OCI-LY3 (cell line): ENCODE results near the gene SNURF.

Source experiments
- H2AFZ ChIP-seq: fragments of 200-600, 300-600 bp; shearing (Covaris generic); 2 replicates; pipeline ENCODE4 v1.6.0; 2014; ENCODE audit warnings: antibody characterized with exemption, low read depth, low read length
- H3K27ac ChIP-seq: fragments of 200-600, 300-600 bp; sonication (generic); 2 replicates; pipeline ENCODE4 v1.5.1; 2014; ENCODE audit warnings: mild to moderate bottlenecking, low read length, moderate library complexity, mixed read lengths
- H3K27me3 ChIP-seq: fragments of 200-600, 300-600 bp; sonication (generic); 2 replicates; pipeline ENCODE4 v1.6.1; 2014; ENCODE audit warnings: low read depth, low read length, mixed read lengths
- H3K36me3 ChIP-seq: fragments of 200-600, 300-600 bp; sonication (generic); replicated peaks from 2 replicates; pipeline ENCODE3; 2014; ENCODE audit warnings: low read depth, low read length, mixed read lengths
- H3K4me1 ChIP-seq: fragments of 300-600, 200-600 bp; sonication (generic); 2 replicates; pipeline ENCODE4 v1.6.1; 2014; ENCODE audit warnings: low read length, mixed read lengths
- H3K4me2 ChIP-seq: fragments of 200-600, 300-600 bp; sonication (generic); 2 replicates; pipeline ENCODE4 v1.6.1; 2014; ENCODE audit warnings: low read length, mixed read lengths
- H3K4me3 ChIP-seq: fragments of 300-600, 200-600 bp; sonication (generic); 2 replicates; pipeline ENCODE4 v1.5.1; 2014; ENCODE audit warnings: antibody characterized with exemption, mild to moderate bottlenecking, low read length, moderate library complexity
- H3K79me2 ChIP-seq: fragments of 300-600, 200-600 bp; shearing (Covaris generic); 2 replicates; pipeline ENCODE4 v1.6.1; 2014; ENCODE audit warnings: mild to moderate bottlenecking, low read length, mixed read lengths
- H3K9ac ChIP-seq: fragments of 300-600, 200-600 bp; shearing (Covaris generic); 2 replicates; pipeline ENCODE4 v1.6.0; 2014; ENCODE audit warnings: mild to moderate bottlenecking, low read length, moderate library complexity
- H3K9me3 ChIP-seq: fragments of 200-600, 300-600 bp; shearing (Covaris generic); 2 replicates; pipeline ENCODE4 v1.6.1; 2014; ENCODE audit warnings: low read length, mixed read lengths; ENCODE audit not compliant: insufficient read depth
- H4K20me1 ChIP-seq: fragments of 200-600, 300-600 bp; sonication (generic); 2 replicates; pipeline ENCODE4 v1.6.1; 2016; ENCODE audit warnings: low read length, mixed read lengths; ENCODE audit not compliant: insufficient read depth
- EZH2phosphoT487 ChIP-seq: fragments of 200-600 bp; shearing (Covaris generic); IDR thresholded peaks from 2 replicates; pipeline ENCODE4 v1.6.1; 2018; ENCODE audit warnings: antibody characterized with exemption, mixed run types, low read depth
- TF ChIP-seq, protein P1 (sequence below): fragments of 200-600, 300-600 bp; sonication (generic); IDR thresholded peaks from 2 replicates; pipeline ENCODE4 v1.5.1; 2014; ENCODE audit warnings: antibody characterized with exemption, low read length, low read depth

The SNURF gene

DNA sequence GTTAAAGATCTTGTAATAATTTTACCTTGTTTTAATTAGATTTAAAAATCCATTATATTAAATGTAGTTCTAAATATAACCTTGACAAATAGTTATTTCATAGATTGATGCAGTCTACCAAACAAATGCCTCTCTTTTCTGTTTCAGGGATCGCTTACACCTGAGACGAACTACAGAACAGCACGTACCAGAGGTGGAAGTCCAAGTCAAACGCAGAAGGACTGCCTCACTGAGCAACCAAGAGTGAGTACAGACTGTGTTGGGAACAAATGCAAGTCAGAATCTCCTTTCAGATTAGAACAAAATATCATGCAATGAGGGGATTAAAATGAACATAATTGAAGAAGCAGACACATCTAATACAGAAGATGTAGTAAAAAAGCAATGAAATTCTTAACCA is 7.2 kb downstream of the SNURF start:
- Histone ChIP-seq H3K9ac (no peak overlapping the region), H3K79me2 (peaks cover 69% of the 10 kb centered on the region), H3K4me1 (peaks cover 11% of the 10 kb centered on the region), H3K36me3 (peaks cover 76% of the 10 kb centered on the region), H2AFZ (no peak overlapping the region), H3K4me2 (no peak overlapping the region), H3K27ac (no peak overlapping the region), H4K20me1 (peaks cover 16% of the 10 kb centered on the region), H3K4me3 (no peak overlapping the region), H3K27me3 (no peaks in the 10 kb centered on the region), H3K9me3 (peaks cover 12% of the 10 kb centered on the region; the same call in 1 of the 2 replicates)
- TF ChIP-seq, protein P1, sequence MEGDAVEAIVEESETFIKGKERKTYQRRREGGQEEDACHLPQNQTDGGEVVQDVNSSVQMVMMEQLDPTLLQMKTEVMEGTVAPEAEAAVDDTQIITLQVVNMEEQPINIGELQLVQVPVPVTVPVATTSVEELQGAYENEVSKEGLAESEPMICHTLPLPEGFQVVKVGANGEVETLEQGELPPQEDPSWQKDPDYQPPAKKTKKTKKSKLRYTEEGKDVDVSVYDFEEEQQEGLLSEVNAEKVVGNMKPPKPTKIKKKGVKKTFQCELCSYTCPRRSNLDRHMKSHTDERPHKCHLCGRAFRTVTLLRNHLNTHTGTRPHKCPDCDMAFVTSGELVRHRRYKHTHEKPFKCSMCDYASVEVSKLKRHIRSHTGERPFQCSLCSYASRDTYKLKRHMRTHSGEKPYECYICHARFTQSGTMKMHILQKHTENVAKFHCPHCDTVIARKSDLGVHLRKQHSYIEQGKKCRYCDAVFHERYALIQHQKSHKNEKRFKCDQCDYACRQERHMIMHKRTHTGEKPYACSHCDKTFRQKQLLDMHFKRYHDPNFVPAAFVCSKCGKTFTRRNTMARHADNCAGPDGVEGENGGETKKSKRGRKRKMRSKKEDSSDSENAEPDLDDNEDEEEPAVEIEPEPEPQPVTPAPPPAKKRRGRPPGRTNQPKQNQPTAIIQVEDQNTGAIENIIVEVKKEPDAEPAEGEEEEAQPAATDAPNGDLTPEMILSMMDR, result no peak
- TF ChIP-seq EZH2phosphoT487, result no peak

DNA sequence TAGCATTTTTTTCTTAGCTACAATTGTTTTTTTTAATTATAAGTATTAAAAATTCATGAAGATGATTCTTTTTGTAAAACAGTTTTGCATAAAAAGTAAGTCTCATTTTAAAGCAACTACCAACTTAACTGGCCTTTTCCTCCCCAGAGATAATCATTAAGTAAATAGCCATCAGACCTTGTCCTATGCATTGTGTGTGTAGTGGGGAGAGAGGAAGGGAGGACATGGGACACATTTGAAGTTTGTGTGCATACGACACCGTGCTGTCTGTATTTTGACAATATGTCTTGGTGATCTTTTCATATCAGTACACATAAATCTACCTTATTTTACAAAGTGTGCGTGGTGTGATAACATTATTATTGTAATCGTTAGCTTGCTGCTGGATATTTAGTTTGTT is 8.1 kb downstream of the SNURF start:
- no peak overlapping the region for H3K4me2 ChIP-seq
- H3K27me3 ChIP-seq, result no peaks in the 10 kb centered on the region
- no peak overlapping the region for H3K9ac ChIP-seq
- H3K36me3 ChIP-seq, result peaks cover 78% of the 10 kb centered on the region
- H3K9me3 ChIP-seq, result peaks cover 12% of the 10 kb centered on the region; the same call in 1 of the 2 replicates
- peaks cover 60% of the 10 kb centered on the region for H3K79me2 ChIP-seq
- no peak for TF ChIP-seq EZH2phosphoT487
- TF ChIP-seq, protein P1, result no peak
- H3K4me3 ChIP-seq, result no peak overlapping the region
- no peak overlapping the region for H3K27ac ChIP-seq
- peaks cover 8% of the 10 kb centered on the region for H4K20me1 ChIP-seq
- peaks cover 11% of the 10 kb centered on the region for H3K4me1 ChIP-seq
- no peak overlapping the region for H2AFZ ChIP-seq

DNA sequence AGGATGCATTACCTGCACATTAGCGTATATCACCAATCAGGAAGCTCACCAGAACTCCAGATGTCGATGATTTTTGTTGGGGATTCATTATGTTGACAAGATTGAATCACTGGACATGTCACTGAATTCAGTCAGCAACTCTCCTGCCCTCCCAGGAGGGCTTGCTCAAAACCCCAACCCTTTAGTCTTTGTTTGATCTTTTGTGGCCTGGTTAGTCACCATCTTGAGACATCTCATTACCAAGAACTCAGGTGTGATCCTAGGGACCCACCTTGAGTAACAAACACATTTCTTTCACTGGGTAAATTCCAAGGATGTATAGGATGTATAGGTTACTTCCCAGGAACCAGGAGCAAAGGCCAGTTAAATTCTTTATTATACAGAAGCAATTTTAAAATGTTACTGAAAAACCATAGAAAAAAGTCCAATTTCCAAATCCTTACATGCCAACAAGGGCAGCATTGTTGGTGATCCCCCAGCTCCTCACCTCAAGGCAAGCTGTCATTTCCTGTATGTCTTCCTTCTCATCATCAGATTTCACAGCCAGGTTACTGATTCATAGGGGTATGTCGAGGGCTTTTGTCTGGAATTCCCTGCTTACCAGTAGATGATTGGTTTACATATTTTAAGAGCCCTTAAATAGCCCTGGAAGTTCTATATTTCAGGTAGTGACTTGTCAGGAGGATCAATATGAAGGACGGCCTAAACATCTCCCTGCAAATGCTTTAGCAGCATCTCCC is 11.7 kb downstream of the SNURF start:
- Histone ChIP-seq H2AFZ (no peak overlapping the region), H4K20me1 (no peaks in the 10 kb centered on the region), H3K27me3 (no peaks in the 10 kb centered on the region), H3K4me2 (no peak overlapping the region), H3K9ac (no peak overlapping the region), H3K36me3 (peaks cover 68% of the 10 kb centered on the region), H3K27ac (no peak overlapping the region), H3K4me1 (no peaks in the 10 kb centered on the region), H3K4me3 (no peak overlapping the region), H3K9me3 (peaks cover under 1% of the 10 kb centered on the region; the same call in 1 of the 2 replicates), H3K79me2 (peaks cover 24% of the 10 kb centered on the region)
- TF ChIP-seq, protein P1, result no peak
- no peak for TF ChIP-seq EZH2phosphoT487

DNA sequence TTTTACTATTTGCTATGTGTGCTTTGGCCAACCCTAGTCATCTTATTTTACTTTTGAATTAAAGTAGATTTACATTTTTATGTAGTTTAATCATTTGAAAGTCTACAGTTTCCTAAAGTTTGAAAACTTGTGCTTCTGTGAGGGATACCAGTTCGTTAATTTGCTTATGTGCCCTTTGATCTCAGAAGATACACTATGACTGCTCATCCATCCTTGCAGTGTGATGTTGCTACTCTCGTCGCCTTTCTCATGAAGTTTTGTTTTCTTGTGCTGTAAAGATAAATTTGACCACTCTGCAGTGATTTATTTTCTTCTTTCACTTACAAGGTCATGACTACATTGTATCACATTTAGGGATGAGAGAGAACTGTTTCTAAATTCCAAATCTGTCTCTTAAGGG is 16.3 kb downstream of the SNURF start:
- Histone ChIP-seq H3K27me3 (no peaks in the 10 kb centered on the region), H4K20me1 (no peaks in the 10 kb centered on the region), H3K36me3 (peaks cover 55% of the 10 kb centered on the region), H3K4me2 (no peak overlapping the region), H3K9ac (no peak overlapping the region), H2AFZ (no peak overlapping the region), H3K4me3 (no peak overlapping the region), H3K9me3 (no peaks in the 10 kb centered on the region), H3K27ac (no peak overlapping the region), H3K4me1 (no peaks in the 10 kb centered on the region), H3K79me2 (peaks cover 3% of the 10 kb centered on the region; the same call in 1 of the 2 replicates)
- TF ChIP-seq, protein P1, result no peak
- TF ChIP-seq EZH2phosphoT487, result no peak
